Muscle of leg (tissue), 11 donors: ENCODE data around the gene SGMS1. TPM values are rescaled to one million over a fixed set of nuclear protein-coding genes. Genes with fewer than 3 reads are reported as not detected.
"Not testable (repeated sequence)": the region's sequence is repeated elsewhere in the genome, so short reads cannot be mapped to it uniquely, and the experiment has no call there.

Experiments used
- DNase-seq: peaks from one replicate; pipeline ENCODE4 v3.0.0; 2013
- H3K27ac ChIP-seq: one replicate; pipeline ENCODE4 v1.5.1; 2013; ENCODE audit warnings: mild to moderate bottlenecking, low read length, control low read depth
- H3K27me3 ChIP-seq: one replicate; pipeline ENCODE4 v1.6.1; 2013; ENCODE audit warnings: low read length; ENCODE audit not compliant: control insufficient read depth, insufficient read depth
- H3K36me3 ChIP-seq: one replicate; pipeline ENCODE4 v1.6.1; 2013; ENCODE audit warnings: low read length; ENCODE audit not compliant: control insufficient read depth, insufficient read depth
- H3K4me1 ChIP-seq: one replicate; pipeline ENCODE4 v1.6.1; 2013; ENCODE audit warnings: low read length; ENCODE audit not compliant: control insufficient read depth, insufficient read depth
- H3K4me3 ChIP-seq: one replicate; pipeline ENCODE4 v1.5.1; 2013; ENCODE audit warnings: low read length, control low read depth
- H3K9me3 ChIP-seq: replicated peaks from 2 replicates; pipeline ENCODE4 v1.6.1; 2013; ENCODE audit warnings: low read depth, low read length; ENCODE audit not compliant: control insufficient read depth
- WGBS: methylation state at CpG from one replicate; pipeline ENCODE4 v1.1.5; 2013; ENCODE audit warnings: missing lambda C conversion rate; ENCODE audit not compliant: insufficient coverage; 5-methylcytosine and 5-hydroxymethylcytosine counted together
- polyA plus RNA-seq, 8 donors: library from polyadenylated mRNA; unstranded; fragments of 120-200 nt; gene quantifications; one replicate each; pipeline versions ENCODE4 v1.2.1 to v1.2.3, GENCODE V29; 2013; ENCODE audit warnings: inconsistent platforms in 1 of 8, low replicate concordance in 1 of 8; ENCODE audit not compliant: insufficient read length in 8 of 8, insufficient read depth in 1 of 8
- total RNA-seq: library from RNA; stranded (reverse); fragments of 120-200 nt; gene quantifications from one replicate; pipeline ENCODE4 v1.2.4, GENCODE V29; 2013

Gene SGMS1
- total and polyA plus RNA-seq, 9 donors = 18.2 to 30.5 (median 23.0) TPM

- WGBS = no CpG with 5 or more reads among the region's 1 CpG
- Histone ChIP-seq H3K36me3 (no peaks in the 10 kb centered on the region), H3K4me1 (peaks cover 3% of the 10 kb centered on the region), H3K27me3 (no peaks in the 10 kb centered on the region), H3K9me3 (no peaks in the 10 kb centered on the region), H3K4me3 (no peak overlapping the region), H3K27ac (no peak overlapping the region)
- DNase-seq = peak; percentile 9
Measured at GRCh38 chr10:50501924-50502452, 121.8 kb downstream of the SGMS1 start.

GRCh38 chr10:50501478-50501877 lies 122.3 kb downstream of the SGMS1 start:
- no CpG with 5 or more reads among the region's 2 CpGs for WGBS

GRCh38 chr10:50498465-50498864 lies 125.3 kb downstream of the SGMS1 start:
- Histone ChIP-seq H3K4me1 (no peaks in the 10 kb centered on the region), H3K27me3 (no peaks in the 10 kb centered on the region), H3K4me3 (no peak overlapping the region), H3K9me3 (no peaks in the 10 kb centered on the region), H3K36me3 (no peaks in the 10 kb centered on the region), H3K27ac (no peak overlapping the region)
- no peak for DNase-seq
- WGBS = no CpG with 5 or more reads among the region's 1 CpG

More at GRCh38 chr10:50501478-50501877, 122.3 kb downstream of the SGMS1 start:
- Histone ChIP-seq H3K9me3 (no peaks in the 10 kb centered on the region), H3K4me1 (no peaks in the 10 kb centered on the region), H3K36me3 (no peaks in the 10 kb centered on the region), H3K27me3 (no peaks in the 10 kb centered on the region), H3K27ac (no peak overlapping the region), H3K4me3 (no peak overlapping the region)
- no peak for DNase-seq

GRCh38 chr10:50497758-50498157 lies 126.0 kb downstream of the SGMS1 start:
- Histone ChIP-seq H3K36me3 (no peaks in the 10 kb centered on the region), H3K27ac (no peak overlapping the region), H3K4me3 (no peak overlapping the region), H3K27me3 (no peaks in the 10 kb centered on the region), H3K9me3 (no peaks in the 10 kb centered on the region), H3K4me1 (no peaks in the 10 kb centered on the region)
- DNase-seq = peak; percentile 74

- DNase-seq = no peak
- Histone ChIP-seq H3K27ac (no peak overlapping the region), H3K9me3 (no peaks in the 10 kb centered on the region), H3K4me1 (no peaks in the 10 kb centered on the region), H3K36me3 (no peaks in the 10 kb centered on the region), H3K4me3 (no peak overlapping the region), H3K27me3 (no peaks in the 10 kb centered on the region)
- 92% methylated on average over 2 of the region's 2 CpGs for WGBS
Measured at GRCh38 chr10:50496228-50496627, 127.5 kb downstream of the SGMS1 start.

GRCh38 chr10:50490241-50490640 lies 133.5 kb downstream of the SGMS1 start:
- Histone ChIP-seq H3K27me3 (no peaks in the 10 kb centered on the region), H3K36me3 (no peaks in the 10 kb centered on the region), H3K4me3 (no peak overlapping the region), H3K9me3 (no peaks in the 10 kb centered on the region), H3K4me1 (no peaks in the 10 kb centered on the region), H3K27ac (no peak overlapping the region)
- WGBS = 93% methylated on average over 2 of the region's 5 CpGs
- DNase-seq = no peak

GRCh38 chr10:50484550-50484949 lies 139.2 kb downstream of the SGMS1 start:
- WGBS = 86% methylated on average over 1 of the region's 1 CpG
- H3K36me3 ChIP-seq, H3K27ac ChIP-seq, H3K4me1 ChIP-seq, H3K9me3 ChIP-seq, DNase-seq, H3K27me3 ChIP-seq, H3K4me3 ChIP-seq: not testable (repeated sequence)

- no peak overlapping the region for H3K27ac ChIP-seq
- no peak overlapping the region for H3K4me3 ChIP-seq
- H3K27me3 ChIP-seq = no peaks in the 10 kb centered on the region
- no peak for DNase-seq
- no peaks in the 10 kb centered on the region for H3K36me3 ChIP-seq
- H3K9me3 ChIP-seq = peaks cover 7% of the 10 kb centered on the region
- H3K4me1 ChIP-seq = no peaks in the 10 kb centered on the region
- 97% methylated on average over 7 of the region's 9 CpGs for WGBS
Measured at GRCh38 chr10:50480054-50481007, 143.4 kb downstream of the SGMS1 start.

- H3K27me3 ChIP-seq = no peaks in the 10 kb centered on the region
- DNase-seq = no peak
- no peak overlapping the region for H3K4me3 ChIP-seq
- H3K9me3 ChIP-seq = peaks cover 2% of the 10 kb centered on the region
- 100% methylated on average over 1 of the region's 4 CpGs for WGBS
- no peaks in the 10 kb centered on the region for H3K36me3 ChIP-seq
- no peaks in the 10 kb centered on the region for H3K4me1 ChIP-seq
- no peak overlapping the region for H3K27ac ChIP-seq
Measured at GRCh38 chr10:50477287-50478203, 146.2 kb downstream of the SGMS1 start.

- H3K36me3 ChIP-seq = no peaks in the 10 kb centered on the region
- peaks cover 2% of the 10 kb centered on the region for H3K4me1 ChIP-seq
- DNase-seq = no peak
- H3K27me3 ChIP-seq = no peaks in the 10 kb centered on the region
- no peak overlapping the region for H3K27ac ChIP-seq
- H3K4me3 ChIP-seq = no peak overlapping the region
- 100% methylated on average over 1 of the region's 2 CpGs for WGBS
- peaks cover 2% of the 10 kb centered on the region for H3K9me3 ChIP-seq
Measured at GRCh38 chr10:50473756-50474155, 150.0 kb downstream of the SGMS1 start.
